Thymus (tissue), 11 donors: Measurements from ENCODE around the gene USP35. TPM values are rescaled to one million over a fixed set of nuclear protein-coding genes. Genes with fewer than 3 reads are reported as not detected.
"Not testable (repeated sequence)": the region's sequence is repeated elsewhere in the genome, so short reads cannot be mapped to it uniquely, and the experiment has no call there.

Experiments
- DNase-seq, 9 donors: peaks; one replicate each; pipeline ENCODE4 v3.0.0-alpha.2; 2013; ENCODE audit warnings: low spot score in 9 of 9, low read depth in 6 of 9, missing footprints in 1 of 9
- H3K27ac ChIP-seq, 2 donors: one replicate each; pipeline ENCODE4 v1.5.1; 2013; ENCODE audit warnings: control low read depth in 1 of 2, low read depth in 1 of 2, low read length in 1 of 2, mild to moderate bottlenecking in 1 of 2, moderate library complexity in 1 of 2
- H3K27me3 ChIP-seq, 2 donors: one replicate each; pipeline ENCODE4 v1.5.1; 2013; ENCODE audit warnings: low read length in 1 of 2; ENCODE audit not compliant: control insufficient read depth in 2 of 2, insufficient read depth in 1 of 2
- H3K36me3 ChIP-seq, 2 donors: one replicate each; pipeline ENCODE4 v1.5.1; 2013; ENCODE audit warnings: low read length in 1 of 2, mild to moderate bottlenecking in 1 of 2, moderate library complexity in 1 of 2; ENCODE audit not compliant: control insufficient read depth in 2 of 2, insufficient read depth in 2 of 2
- H3K4me1 ChIP-seq, 2 donors: one replicate each; pipeline ENCODE4 v1.5.1; 2013; ENCODE audit warnings: low read length in 2 of 2; ENCODE audit not compliant: control insufficient read depth in 2 of 2, insufficient read depth in 2 of 2
- H3K4me3 ChIP-seq, 2 donors: one replicate each; pipeline ENCODE4 v1.5.1; 2013; ENCODE audit warnings: low read length in 2 of 2, control low read depth in 1 of 2, mild to moderate bottlenecking in 1 of 2
- H3K9me3 ChIP-seq, 2 donors: one replicate each; pipeline ENCODE4 v1.5.1; 2013; ENCODE audit warnings: low read length in 1 of 2, mild to moderate bottlenecking in 1 of 2; ENCODE audit not compliant: control insufficient read depth in 2 of 2, insufficient read depth in 1 of 2
- WGBS: extraction: QIAGEN DNeasy Blood & Tissue Kit; methylation state at CpG from one replicate; pipeline ENCODE4 v1.1.7; 2013; 5-methylcytosine and 5-hydroxymethylcytosine counted together
- polyA plus RNA-seq: library from polyadenylated mRNA; stranded (reverse); fragments of 200-250 nt; gene quantifications from one replicate; pipeline ENCODE4 v1.2.3, GENCODE V29; 2013
- total RNA-seq: library from RNA; stranded (reverse); fragments of 120-200 nt; gene quantifications from one replicate; pipeline ENCODE4 v1.2.4, GENCODE V29; 2013
- donor health status: healthy.

Gene USP35
- total and polyA plus RNA-seq, 2 donors: 3.4 to 13.1 TPM

DNA sequence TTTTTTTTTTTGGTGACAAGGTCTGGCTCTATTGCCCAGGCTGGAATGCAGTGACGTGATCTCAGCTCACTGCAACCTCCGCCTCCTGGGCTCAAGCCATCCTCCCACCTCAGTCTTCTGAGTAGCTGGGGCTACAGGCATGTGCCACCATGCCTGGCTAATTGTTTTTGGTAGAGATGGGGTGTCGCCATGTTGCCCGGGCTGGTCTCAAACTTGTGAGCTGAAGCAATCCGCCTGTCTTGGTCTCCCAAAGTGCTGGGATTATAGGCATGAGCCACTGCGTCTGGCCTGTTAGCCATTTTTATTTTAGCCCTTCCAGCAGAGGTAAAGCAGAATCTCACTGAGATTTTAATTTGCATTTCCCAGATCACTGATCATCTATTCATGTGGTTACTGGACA is 44.3 kb downstream of the USP35 start:
- H3K27me3 ChIP-seq, H3K9me3 ChIP-seq, H3K4me3 ChIP-seq, DNase-seq, H3K36me3 ChIP-seq, H3K27ac ChIP-seq: not testable (repeated sequence)
- peaks cover 10 to 26% of the 10 kb centered on the region in 2 donors for H3K4me1 ChIP-seq
- WGBS: 98% methylated on average over 6 of the region's 6 CpGs

DNA sequence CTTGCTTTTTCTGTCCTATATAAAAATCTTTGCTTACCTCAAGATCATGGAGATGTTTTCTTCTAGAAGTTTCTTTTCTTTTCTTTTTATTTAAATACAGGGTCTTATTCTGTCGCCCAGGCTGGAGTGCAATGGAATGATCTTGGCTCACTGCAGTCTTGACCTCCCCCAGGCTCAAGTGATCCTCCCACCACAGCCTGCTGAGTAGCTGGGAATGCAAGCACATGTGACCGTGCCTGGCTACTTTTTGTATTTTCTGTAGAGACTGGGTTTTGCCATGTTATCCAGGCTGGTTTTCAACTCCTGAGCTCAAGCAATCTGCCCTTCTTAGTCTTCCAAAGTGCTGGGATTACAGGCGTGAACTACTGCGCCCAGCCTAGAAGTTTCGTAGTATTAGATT is 45.3 kb downstream of the USP35 start:
- Histone ChIP-seq H3K4me3 (no peak overlapping the region), H3K9me3 (no peaks in the 10 kb centered on the region), H3K27ac (no peak overlapping the region), H3K36me3 (no peaks in the 10 kb centered on the region), H3K27me3 (no peaks in the 10 kb centered on the region), H3K4me1 (peaks cover under 1 to 17% of the 10 kb centered on the region in 2 donors)
- no peak for DNase-seq
- WGBS: 87% methylated on average over 5 of the region's 5 CpGs

DNA sequence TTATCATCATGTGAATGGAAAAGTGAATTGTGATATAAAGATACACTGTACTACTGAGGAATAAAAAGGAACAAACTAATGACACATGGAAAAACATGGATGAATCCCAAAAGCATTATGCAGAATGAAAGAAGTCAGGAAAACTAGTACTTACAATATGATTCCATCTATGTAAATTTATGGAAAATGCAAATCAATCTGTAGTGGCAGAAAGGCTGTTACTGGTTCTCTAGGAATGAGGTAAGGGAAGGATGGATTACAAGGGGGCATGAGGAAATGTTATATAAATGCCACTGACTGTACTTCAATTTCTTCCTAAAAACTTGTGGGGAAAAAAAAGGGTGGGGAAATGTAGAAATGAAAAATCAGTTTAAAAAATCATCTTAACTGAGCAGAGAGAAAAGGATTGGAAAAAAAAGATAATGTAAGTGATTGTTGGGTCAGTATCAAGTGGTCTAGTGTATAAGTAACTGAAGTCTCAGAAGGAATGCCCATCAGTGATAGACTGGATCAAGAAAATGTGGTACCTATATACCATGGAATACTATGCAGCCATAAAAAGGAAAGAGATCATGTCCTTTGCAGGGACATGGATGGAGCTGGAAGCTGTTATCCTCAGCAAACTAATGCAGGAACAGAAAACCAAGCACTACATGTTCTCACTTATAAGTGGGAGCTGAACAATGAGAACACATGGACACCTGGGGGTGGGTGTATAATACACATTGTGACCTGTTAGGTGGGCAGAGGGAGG is 48.8 kb downstream of the USP35 start:
- Histone ChIP-seq H3K27me3 (no peaks in the 10 kb centered on the region), H3K36me3 (peaks cover 0 to 3% of the 10 kb centered on the region in 2 donors), H3K4me3 (no peak overlapping the region), H3K4me1 (no peaks in the 10 kb centered on the region), H3K27ac (no peak overlapping the region), H3K9me3 (peaks cover 0 to 13% of the 10 kb centered on the region in 2 donors)
- DNase-seq: no peak

DNA sequence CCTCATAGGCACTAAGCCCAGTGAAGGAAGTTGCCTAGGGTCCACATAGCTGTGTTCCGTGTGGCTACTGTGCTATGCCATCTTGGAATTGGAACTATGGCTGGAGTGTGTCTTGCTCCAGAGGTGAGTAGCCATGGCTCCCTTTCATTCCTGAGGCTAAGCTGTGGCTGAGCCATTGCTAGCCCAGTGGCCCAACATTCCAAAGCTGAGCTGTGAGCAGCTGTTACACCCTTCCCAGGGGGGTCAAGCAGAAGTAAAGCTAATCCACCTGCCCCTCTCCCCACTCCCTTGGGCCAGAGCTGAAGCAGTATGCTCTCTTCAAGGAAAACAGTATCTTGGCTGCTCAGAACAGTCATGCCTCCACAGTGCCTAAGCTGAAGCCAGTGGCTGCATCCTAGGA is 51.1 kb downstream of the USP35 start:
- 100% methylated on average over 1 of the region's 1 CpG for WGBS

DNA sequence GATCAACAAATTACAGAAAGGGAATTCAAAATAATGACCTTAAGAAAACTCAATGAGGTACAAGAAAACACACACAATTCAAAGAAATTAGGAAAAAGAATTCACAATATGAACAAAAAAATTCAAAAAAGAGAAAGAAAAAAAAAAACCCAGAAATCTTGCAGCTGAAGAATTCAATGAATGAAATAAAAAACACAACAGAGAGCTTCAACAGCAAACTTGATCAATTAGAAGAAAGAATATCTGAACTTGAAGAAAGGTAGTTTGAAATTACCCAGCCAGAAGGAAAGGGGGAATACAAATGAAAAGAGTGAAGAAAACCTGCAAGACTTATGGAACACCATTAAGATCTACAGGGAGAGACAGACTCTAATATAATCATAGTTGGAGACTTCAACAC is 52.8 kb downstream of the USP35 start:
- DNase-seq: no peak
- Histone ChIP-seq H3K27me3 (no peaks in the 10 kb centered on the region), H3K36me3 (peaks cover 2 to 3% of the 10 kb centered on the region in 2 donors), H3K4me3 (no peak overlapping the region), H3K27ac (no peak overlapping the region), H3K9me3 (peaks cover 0 to 13% of the 10 kb centered on the region in 2 donors), H3K4me1 (peaks cover 0 to 4% of the 10 kb centered on the region in 2 donors)

More for the DNA sequence above, 51.1 kb downstream of the USP35 start:
- peaks cover 0 to 13% of the 10 kb centered on the region in 2 donors for H3K9me3 ChIP-seq
- no peak for DNase-seq
- no peaks in the 10 kb centered on the region for H3K27me3 ChIP-seq
- peaks cover 0 to 4% of the 10 kb centered on the region in 2 donors for H3K4me1 ChIP-seq
- no peak overlapping the region for H3K27ac ChIP-seq
- H3K36me3 ChIP-seq: peaks cover 0 to 3% of the 10 kb centered on the region in 2 donors
- H3K4me3 ChIP-seq: no peak overlapping the region

DNA sequence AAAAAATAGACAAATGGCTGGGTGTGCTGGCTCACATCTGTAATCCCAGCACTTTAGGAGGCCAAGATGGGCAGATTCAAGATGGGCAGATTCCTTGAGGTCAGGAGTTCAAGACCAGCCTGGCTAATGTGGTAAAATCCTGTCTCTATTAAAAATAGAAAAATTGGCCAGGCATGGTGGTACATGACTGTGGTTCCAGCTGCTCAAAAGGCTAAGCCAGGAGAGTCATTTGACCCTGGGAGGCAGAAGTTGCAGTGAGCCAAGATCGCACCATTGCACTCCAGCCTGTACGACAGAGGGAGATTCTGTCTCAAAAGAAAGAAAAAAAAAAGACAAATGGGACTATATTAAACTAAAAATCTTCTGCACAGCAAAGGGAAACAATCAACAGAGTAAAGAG is 55.4 kb downstream of the USP35 start:
- no peak overlapping the region for H3K27ac ChIP-seq
- no peaks in the 10 kb centered on the region for H3K27me3 ChIP-seq
- peaks cover 0 to 4% of the 10 kb centered on the region in 2 donors for H3K4me1 ChIP-seq
- DNase-seq: no peak
- no peak overlapping the region for H3K4me3 ChIP-seq
- H3K36me3 ChIP-seq: peaks cover 3 to 21% of the 10 kb centered on the region in 2 donors
- WGBS: 89% methylated on average over 2 of the region's 2 CpGs
- peaks cover 0 to 13% of the 10 kb centered on the region in 2 donors for H3K9me3 ChIP-seq

DNA sequence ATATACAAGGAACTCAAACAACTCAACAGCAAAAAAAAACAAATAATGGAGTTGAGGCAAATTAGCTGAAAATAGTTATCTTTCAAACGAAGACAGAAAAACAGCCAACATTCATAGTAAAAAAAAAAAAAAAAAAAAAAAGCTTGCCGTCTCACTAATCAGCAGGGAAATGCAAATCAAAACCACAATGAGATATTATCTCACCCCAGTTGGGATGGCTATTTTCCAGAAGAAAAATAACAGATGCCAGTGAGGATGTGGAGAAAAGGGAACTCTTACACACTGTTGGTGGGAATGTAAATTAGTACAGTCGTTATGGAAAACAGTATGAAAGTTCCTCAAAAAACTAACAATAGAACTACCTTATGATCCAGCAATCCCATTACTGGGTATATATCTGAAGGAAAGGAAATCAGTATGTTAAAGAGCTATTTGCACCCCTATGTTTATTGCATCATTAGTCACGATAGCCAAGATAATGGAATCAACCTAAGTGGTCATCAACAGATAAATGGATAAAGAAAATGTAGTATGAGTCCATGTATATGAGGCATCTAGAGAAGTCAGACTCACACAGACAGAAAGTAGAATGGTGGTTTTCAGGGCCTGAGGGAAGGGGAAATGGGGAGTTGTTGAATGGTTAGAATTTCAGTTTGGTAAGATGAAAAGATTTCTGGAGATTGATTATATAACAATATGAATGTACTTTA is 56.0 kb downstream of the USP35 start:
- Histone ChIP-seq H3K4me1 (peaks cover 0 to 4% of the 10 kb centered on the region in 2 donors), H3K36me3 (peaks cover 3 to 27% of the 10 kb centered on the region in 2 donors), H3K27me3 (no peaks in the 10 kb centered on the region), H3K27ac (no peak overlapping the region), H3K9me3 (peaks cover 0 to 13% of the 10 kb centered on the region in 2 donors), H3K4me3 (no peak overlapping the region)
- DNase-seq: no peak
- WGBS: 38% methylated on average over 4 of the region's 4 CpGs

DNA sequence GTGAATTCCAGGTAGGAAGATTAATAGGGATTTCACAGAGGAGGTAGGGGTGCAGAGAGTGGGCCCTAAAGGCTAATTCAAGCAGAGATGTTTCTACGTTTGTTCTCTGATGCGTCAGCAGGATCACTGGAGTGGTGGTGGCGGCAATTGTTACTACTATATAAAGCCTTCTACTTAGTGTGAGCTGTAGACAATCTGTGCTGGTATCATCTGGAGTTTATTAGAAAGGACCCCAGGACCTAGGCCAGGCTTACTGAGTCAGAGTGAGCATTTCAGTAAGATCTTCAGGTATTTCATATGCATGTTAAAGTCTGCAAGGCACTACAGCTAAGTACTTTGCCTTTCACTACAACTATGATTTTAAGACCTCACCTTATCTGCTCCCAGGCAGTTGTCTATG is 59.5 kb downstream of the USP35 start:
- Histone ChIP-seq H3K27ac (no peak overlapping the region), H3K4me1 (peaks cover 0 to 4% of the 10 kb centered on the region in 2 donors), H3K36me3 (peaks cover 5 to 33% of the 10 kb centered on the region in 2 donors), H3K4me3 (no peak overlapping the region), H3K27me3 (no peaks in the 10 kb centered on the region), H3K9me3 (no peaks in the 10 kb centered on the region)
- WGBS: 97% methylated on average over 3 of the region's 3 CpGs
- no peak for DNase-seq

DNA sequence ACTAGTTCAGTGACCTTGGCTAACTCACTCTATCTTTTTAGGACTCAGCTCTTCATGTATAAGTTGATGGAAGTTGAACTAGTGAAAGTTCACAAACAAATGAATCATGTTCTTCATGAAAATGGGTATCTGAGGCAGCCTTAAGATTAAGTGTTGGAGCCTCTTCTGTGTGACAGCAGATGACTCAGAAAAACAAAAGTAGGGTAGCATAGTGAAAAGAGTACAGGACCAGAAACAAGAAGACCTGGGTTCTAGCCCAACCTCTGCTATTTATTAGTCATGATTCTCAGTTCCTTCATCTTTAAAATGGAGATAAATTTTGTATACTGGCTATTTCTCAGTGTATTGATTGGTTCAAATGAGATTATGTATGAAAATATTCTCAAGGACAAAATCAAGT is 60.2 kb downstream of the USP35 start:
- Histone ChIP-seq H3K9me3 (no peaks in the 10 kb centered on the region), H3K4me3 (no peak overlapping the region), H3K4me1 (peaks cover 0 to 4% of the 10 kb centered on the region in 2 donors), H3K27me3 (no peaks in the 10 kb centered on the region), H3K36me3 (peaks cover 5 to 33% of the 10 kb centered on the region in 2 donors), H3K27ac (no peak overlapping the region)
- DNase-seq: no peak
